ENCODE results near the gene PDSS2.

The PDSS2 gene

DNA sequence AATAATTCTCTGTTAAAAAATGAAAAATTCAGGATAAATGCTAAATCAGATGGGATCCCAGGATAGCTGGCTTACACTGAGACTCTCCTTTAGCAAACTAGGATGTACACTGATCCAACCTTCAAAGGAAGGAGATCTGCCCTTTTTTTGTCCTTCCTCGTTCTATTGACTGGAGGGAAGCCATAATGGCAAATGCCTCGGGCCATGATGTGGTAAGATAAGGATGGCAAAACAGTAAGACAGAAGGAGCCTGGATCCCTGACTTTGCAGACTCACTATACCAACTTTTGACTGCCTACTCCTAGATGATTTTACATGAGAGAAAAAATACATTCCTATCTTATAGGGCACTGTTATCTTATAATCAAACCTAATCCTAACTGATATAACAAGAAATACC is 187.1 kb downstream of the PDSS2 start:
- H3K27me3 ChIP-seq (ENCODE audit: control insufficient read depth, insufficient read depth, low read length): no peaks in the 10 kb centered on the region
- no peak for DNase-seq (ENCODE audit: low read depth, low spot score)
- no peaks in the 10 kb centered on the region for H3K9me3 ChIP-seq (ENCODE audit: control insufficient read depth, insufficient read depth, low read length)
- H3K4me3 ChIP-seq (ENCODE audit: low read length): no peak overlapping the region
- no CpG with 5 or more reads among the region's 2 CpGs for WGBS (ENCODE audit: insufficient coverage, insufficient read length)
- H3K36me3 ChIP-seq (ENCODE audit: control insufficient read depth, insufficient read depth, low read length): no peaks in the 10 kb centered on the region
- no peak overlapping the region for H3K27ac ChIP-seq (ENCODE audit: low read length)
- no peaks in the 10 kb centered on the region for H3K4me1 ChIP-seq (ENCODE audit: control insufficient read depth, insufficient read depth, low read length)

DNA sequence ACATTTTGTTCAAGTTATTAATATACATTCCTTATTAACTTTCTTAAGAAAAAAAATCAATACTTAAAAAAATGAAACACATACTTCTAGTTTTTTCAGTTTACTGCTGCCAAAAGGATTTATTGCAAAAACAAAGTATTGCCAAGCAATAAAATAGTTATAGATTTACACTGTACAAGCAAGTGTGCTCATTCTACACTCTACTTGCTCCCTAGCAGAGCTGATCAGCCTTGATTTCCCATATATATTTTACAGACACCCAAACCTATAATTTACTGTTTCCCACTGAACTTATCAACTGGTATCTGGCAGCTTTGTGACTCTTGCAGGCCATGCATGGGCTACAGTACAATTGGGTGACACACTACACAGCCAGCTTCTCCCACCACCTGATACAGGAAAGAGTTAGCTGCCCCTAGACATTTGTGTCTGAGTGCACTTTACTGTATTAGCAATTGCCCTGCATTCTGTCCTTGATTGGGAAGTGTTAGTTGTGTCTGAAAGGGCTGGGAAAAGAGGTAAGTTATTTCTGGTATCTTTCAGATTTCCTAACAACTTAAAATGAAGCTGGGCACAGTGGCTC is 188.1 kb downstream of the PDSS2 start:
- Histone ChIP-seq H3K4me3 (ENCODE audit: low read length) (no peak overlapping the region), H3K36me3 (ENCODE audit: control insufficient read depth, insufficient read depth, low read length) (no peaks in the 10 kb centered on the region), H3K4me1 (ENCODE audit: control insufficient read depth, insufficient read depth, low read length) (peaks cover 2% of the 10 kb centered on the region; the same call in 1 of the 2 replicates), H3K27me3 (ENCODE audit: control insufficient read depth, insufficient read depth, low read length) (no peaks in the 10 kb centered on the region), H3K9me3 (ENCODE audit: control insufficient read depth, insufficient read depth, low read length) (no peaks in the 10 kb centered on the region), H3K27ac (ENCODE audit: low read length) (no peak overlapping the region)
- no peak for DNase-seq (ENCODE audit: low read depth, low spot score)

DNA sequence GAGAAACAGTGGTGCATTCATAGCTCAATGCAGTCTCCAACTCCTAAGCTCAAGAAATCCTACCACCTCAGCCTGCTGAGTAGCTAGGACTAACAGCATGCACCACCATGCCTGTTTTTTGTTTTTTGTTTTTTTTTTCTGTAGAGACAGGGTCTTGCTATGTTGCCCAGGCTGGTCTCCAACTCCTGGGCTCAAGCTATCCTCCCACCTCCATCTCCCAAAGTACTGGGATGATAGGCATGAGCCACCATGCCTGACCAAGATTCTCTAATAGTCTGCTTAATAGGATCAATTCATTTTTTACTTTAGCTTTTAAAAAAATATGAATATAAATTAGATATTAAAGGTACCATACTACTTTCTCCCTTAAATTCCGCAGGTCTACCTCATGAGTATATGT is 191.7 kb downstream of the PDSS2 start:
- no CpG with 5 or more reads among the region's 1 CpG for WGBS (ENCODE audit: insufficient coverage, insufficient read length)
- Histone ChIP-seq H3K27ac (ENCODE audit: low read length) (no peak overlapping the region), H3K36me3 (ENCODE audit: control insufficient read depth, insufficient read depth, low read length) (no peaks in the 10 kb centered on the region), H3K9me3 (ENCODE audit: control insufficient read depth, insufficient read depth, low read length) (no peaks in the 10 kb centered on the region), H3K4me3 (ENCODE audit: low read length) (no peak overlapping the region), H3K4me1 (ENCODE audit: control insufficient read depth, insufficient read depth, low read length) (peaks cover 2% of the 10 kb centered on the region; the same call in 1 of the 2 replicates), H3K27me3 (ENCODE audit: control insufficient read depth, insufficient read depth, low read length) (no peaks in the 10 kb centered on the region)
- DNase-seq (ENCODE audit: low read depth, low spot score): no peak

DNA sequence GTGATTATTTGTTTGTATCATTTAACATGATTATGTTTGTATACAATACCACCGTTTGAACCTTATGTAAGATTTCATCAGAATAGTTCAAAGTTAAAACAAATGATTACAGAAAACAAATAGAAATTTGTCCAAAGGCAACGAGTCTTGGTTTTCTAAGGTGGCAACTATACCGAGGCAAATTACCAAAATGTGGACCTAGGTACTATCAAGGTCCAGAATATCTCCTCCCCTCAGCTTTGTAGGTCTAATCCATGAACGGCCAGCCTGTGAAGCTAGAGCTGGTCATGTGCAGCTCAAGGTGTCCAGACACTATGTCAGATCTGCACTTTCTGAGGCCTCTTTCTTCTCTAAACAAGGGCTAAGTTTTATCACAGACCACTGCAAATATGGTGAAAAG is 192.4 kb downstream of the PDSS2 start:
- no peak overlapping the region for H3K4me3 ChIP-seq (ENCODE audit: low read length)
- H3K27me3 ChIP-seq (ENCODE audit: control insufficient read depth, insufficient read depth, low read length): no peaks in the 10 kb centered on the region
- H3K27ac ChIP-seq (ENCODE audit: low read length): no peak overlapping the region
- no peaks in the 10 kb centered on the region for H3K36me3 ChIP-seq (ENCODE audit: control insufficient read depth, insufficient read depth, low read length)
- H3K9me3 ChIP-seq (ENCODE audit: control insufficient read depth, insufficient read depth, low read length): no peaks in the 10 kb centered on the region
- H3K4me1 ChIP-seq (ENCODE audit: control insufficient read depth, insufficient read depth, low read length): peaks cover 2% of the 10 kb centered on the region; the same call in 1 of the 2 replicates
- no CpG with 5 or more reads among the region's 4 CpGs for WGBS (ENCODE audit: insufficient coverage, insufficient read length)
- no peak for DNase-seq (ENCODE audit: low read depth, low spot score)

DNA sequence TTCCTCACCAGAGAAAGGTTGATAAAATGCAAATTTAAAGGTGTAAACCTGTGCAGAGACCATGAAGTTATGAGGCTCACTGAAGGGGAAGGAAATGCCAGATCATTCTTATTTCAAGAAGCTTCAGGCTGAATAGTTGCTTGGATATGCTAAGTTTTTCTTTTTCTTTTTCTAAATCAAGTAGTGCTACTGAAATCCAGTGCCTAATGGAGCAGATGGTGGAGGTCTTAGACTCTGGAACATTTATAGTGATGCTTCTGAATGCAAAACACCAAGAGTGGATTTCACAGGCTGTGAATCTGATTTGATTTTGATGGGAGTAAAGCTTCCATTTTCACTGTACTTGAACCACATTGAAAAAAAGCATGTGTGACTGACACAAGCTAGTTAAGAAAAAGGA is 192.8 kb downstream of the PDSS2 start:
- H3K27me3 ChIP-seq (ENCODE audit: control insufficient read depth, insufficient read depth, low read length): no peaks in the 10 kb centered on the region
- DNase-seq (ENCODE audit: low read depth, low spot score): no peak
- no peak overlapping the region for H3K4me3 ChIP-seq (ENCODE audit: low read length)
- H3K36me3 ChIP-seq (ENCODE audit: control insufficient read depth, insufficient read depth, low read length): no peaks in the 10 kb centered on the region
- H3K27ac ChIP-seq (ENCODE audit: low read length): no peak overlapping the region
- peaks cover 2% of the 10 kb centered on the region; the same call in 1 of the 2 replicates for H3K4me1 ChIP-seq (ENCODE audit: control insufficient read depth, insufficient read depth, low read length)
- H3K9me3 ChIP-seq (ENCODE audit: control insufficient read depth, insufficient read depth, low read length): no peaks in the 10 kb centered on the region

DNA sequence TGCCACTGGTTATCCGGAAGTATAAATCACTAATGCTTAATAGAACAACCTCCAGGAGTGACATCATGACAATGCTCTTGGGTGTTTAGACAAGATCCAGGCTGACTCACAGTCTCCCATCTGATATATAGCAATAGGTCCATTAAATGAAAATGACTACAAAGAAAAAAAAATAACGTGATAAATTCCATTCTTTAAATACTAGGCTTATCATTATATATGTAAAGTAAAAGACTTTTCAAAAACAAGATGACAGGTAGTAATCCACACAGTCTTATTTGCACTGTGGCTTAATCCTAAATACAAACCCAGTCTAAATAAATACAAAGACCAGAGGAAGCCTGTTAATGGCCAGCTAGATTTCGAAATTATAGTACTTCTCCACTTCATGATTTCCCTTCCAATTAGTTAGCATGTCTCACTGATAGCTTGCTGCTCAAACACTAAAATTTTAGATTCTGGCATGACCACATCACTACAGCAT is 195.0 kb downstream of the PDSS2 start:
- Histone ChIP-seq H3K4me3 (ENCODE audit: low read length) (no peak overlapping the region), H3K27me3 (ENCODE audit: control insufficient read depth, insufficient read depth, low read length) (no peaks in the 10 kb centered on the region), H3K4me1 (ENCODE audit: control insufficient read depth, insufficient read depth, low read length) (peaks cover 2% of the 10 kb centered on the region; the same call in 1 of the 2 replicates), H3K9me3 (ENCODE audit: control insufficient read depth, insufficient read depth, low read length) (no peaks in the 10 kb centered on the region), H3K36me3 (ENCODE audit: control insufficient read depth, insufficient read depth, low read length) (no peaks in the 10 kb centered on the region), H3K27ac (ENCODE audit: low read length) (no peak overlapping the region)
- no peak for DNase-seq (ENCODE audit: low read depth, low spot score)
- WGBS (ENCODE audit: insufficient coverage, insufficient read length): no CpG with 5 or more reads among the region's 3 CpGs

DNA sequence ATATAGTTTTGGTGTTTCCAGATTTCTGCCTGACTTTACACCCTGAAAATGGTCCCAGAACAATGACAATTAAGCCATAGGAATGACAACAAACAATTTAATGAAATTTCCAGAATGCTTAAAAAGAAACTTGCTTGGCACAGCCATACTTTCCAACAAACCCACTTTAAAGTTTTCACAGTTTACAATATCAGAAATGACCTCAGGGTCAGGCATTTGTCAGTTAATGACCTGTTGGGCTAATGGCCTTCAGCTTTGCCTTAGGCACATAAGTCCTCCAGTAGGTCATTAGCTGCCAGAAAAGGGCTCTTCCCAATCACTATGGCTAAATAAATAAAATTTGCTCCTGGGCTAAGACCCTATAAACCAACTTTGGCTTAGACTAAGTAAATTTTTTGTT is 199.4 kb downstream of the PDSS2 start:
- Histone ChIP-seq H3K4me1 (ENCODE audit: control insufficient read depth, insufficient read depth, low read length) (no peaks in the 10 kb centered on the region), H3K27ac (ENCODE audit: low read length) (no peak overlapping the region), H3K27me3 (ENCODE audit: control insufficient read depth, insufficient read depth, low read length) (no peaks in the 10 kb centered on the region), H3K9me3 (ENCODE audit: control insufficient read depth, insufficient read depth, low read length) (no peaks in the 10 kb centered on the region), H3K36me3 (ENCODE audit: control insufficient read depth, insufficient read depth, low read length) (no peaks in the 10 kb centered on the region), H3K4me3 (ENCODE audit: low read length) (no peak overlapping the region)
- DNase-seq (ENCODE audit: low read depth, low spot score): no peak

DNA sequence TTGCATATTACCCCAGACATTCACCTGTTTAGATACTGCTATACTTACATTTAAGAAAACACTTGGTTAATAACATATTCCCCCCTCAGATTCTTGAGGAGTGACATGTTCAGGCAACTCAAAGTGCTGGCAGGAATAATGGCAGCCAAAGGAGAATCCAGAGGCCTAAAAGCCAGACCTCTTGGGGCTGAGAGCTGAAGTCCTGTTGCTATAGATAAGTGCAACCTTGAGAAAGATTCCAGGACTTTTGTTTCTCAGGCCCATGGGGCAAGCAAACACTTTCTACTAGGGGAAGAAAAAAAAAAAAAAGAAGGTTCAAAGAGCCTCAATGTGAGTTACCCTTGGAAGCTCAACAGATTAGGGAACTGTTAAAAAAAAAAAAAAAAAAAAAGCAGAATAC is 211.2 kb downstream of the PDSS2 start:
- Histone ChIP-seq H3K4me1 (ENCODE audit: control insufficient read depth, insufficient read depth, low read length) (no peaks in the 10 kb centered on the region), H3K9me3 (ENCODE audit: control insufficient read depth, insufficient read depth, low read length) (no peaks in the 10 kb centered on the region), H3K36me3 (ENCODE audit: control insufficient read depth, insufficient read depth, low read length) (no peaks in the 10 kb centered on the region), H3K27me3 (ENCODE audit: control insufficient read depth, insufficient read depth, low read length) (no peaks in the 10 kb centered on the region), H3K27ac (ENCODE audit: low read length) (no peak overlapping the region), H3K4me3 (ENCODE audit: low read length) (no peak overlapping the region)
- DNase-seq (ENCODE audit: low read depth, low spot score): no peak

DNA sequence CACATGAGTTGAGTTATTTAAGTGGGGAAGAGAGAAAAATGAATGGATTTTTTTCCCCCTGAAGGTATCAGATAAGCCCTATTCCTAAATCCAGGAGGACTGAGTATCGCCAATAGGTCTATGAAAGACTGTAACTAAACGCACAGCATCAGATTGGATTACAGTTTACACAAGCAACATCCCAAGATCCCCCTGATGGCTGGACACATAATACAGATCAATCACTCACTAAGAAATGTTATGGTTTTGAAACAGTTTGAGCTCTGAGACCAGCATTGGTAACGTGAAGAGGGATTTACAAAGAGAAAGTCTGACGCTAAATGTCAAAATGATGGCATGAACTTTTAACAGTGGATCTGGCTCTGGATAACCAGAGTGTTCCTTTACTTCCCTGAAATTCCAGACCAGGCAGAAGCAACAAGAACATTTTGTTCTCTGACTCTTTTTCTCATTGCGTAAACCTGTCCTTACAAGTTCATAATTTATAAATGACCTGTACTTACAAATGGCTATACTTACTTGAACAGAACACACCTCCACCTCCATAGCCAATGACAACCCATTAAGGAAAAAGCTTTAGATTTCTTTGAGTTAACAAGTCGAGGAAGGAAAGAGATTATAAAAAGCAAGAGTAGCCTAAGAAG is 212.3 kb downstream of the PDSS2 start:
- no peak overlapping the region for H3K27ac ChIP-seq (ENCODE audit: low read length)
- no peaks in the 10 kb centered on the region for H3K36me3 ChIP-seq (ENCODE audit: control insufficient read depth, insufficient read depth, low read length)
- H3K4me3 ChIP-seq (ENCODE audit: low read length): no peak overlapping the region
- no peaks in the 10 kb centered on the region for H3K27me3 ChIP-seq (ENCODE audit: control insufficient read depth, insufficient read depth, low read length)
- no peak for DNase-seq (ENCODE audit: low read depth, low spot score)
- H3K4me1 ChIP-seq (ENCODE audit: control insufficient read depth, insufficient read depth, low read length): no peaks in the 10 kb centered on the region
- WGBS (ENCODE audit: insufficient coverage, insufficient read length): no CpG with 5 or more reads among the region's 6 CpGs
- no peaks in the 10 kb centered on the region for H3K9me3 ChIP-seq (ENCODE audit: control insufficient read depth, insufficient read depth, low read length)

DNA sequence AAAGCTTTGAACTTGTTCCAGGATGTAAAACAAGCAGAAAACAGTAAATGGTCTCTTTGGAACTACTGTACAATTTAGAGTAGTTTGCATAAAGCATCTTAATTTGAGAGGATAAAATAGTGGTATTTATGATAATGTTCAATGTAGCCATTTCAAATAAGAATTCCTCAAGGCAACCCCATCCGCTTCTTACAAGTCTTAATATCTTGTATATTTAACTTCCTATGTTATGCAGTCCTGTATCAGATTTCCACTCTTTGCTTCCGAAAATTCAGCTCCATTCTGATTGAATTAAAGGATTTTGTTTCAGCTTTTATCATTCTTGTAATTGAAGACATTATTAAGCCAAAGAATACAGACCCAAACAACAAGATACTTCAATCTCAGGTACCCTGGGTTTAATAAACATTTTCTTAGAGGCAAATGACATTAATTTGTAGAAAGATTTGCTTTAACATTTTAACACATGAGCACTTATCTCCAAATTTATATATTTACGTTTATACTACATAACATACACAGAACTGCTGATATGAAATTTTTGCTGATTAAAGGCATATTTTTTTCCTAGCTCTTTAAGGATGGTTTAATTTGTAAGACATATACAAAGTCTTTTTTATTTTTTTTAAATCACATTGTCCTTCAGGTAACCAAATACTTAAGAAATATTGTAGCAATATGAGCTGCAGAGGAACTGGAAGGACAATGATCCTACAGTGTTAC is 213.0 kb downstream of the PDSS2 start:
- H3K9me3 ChIP-seq (ENCODE audit: control insufficient read depth, insufficient read depth, low read length): no peaks in the 10 kb centered on the region
- no peak overlapping the region for H3K27ac ChIP-seq (ENCODE audit: low read length)
- no peaks in the 10 kb centered on the region for H3K4me1 ChIP-seq (ENCODE audit: control insufficient read depth, insufficient read depth, low read length)
- WGBS (ENCODE audit: insufficient coverage, insufficient read length): no CpG with 5 or more reads among the region's 3 CpGs
- no peaks in the 10 kb centered on the region for H3K36me3 ChIP-seq (ENCODE audit: control insufficient read depth, insufficient read depth, low read length)
- DNase-seq (ENCODE audit: low read depth, low spot score): no peak
- H3K4me3 ChIP-seq (ENCODE audit: low read length): no peak overlapping the region
- H3K27me3 ChIP-seq (ENCODE audit: control insufficient read depth, insufficient read depth, low read length): no peaks in the 10 kb centered on the region

Data from iPS DF 6.9 (cell line).